ENCODE results near the gene CEACAM21.

Gene CEACAM21

GRCh38 chr19:41591951-41592562, 16.1 kb downstream of the CEACAM21 start:
- WGBS, result 62% methylated on average over 5 of the region's 5 CpGs
- Histone ChIP-seq H3K23ac (ENCODE audit: low read length in 2 of 2) (no peak overlapping the region), H3K9ac (ENCODE audit: low read length) (no peak overlapping the region), H2BK5ac (ENCODE audit: low read depth, low read length, poor library complexity, severe bottlenecking) (no peak overlapping the region), H3K4me1 (ENCODE audit: control insufficient read depth, insufficient read depth, low read depth, low read length) (no peaks in the 10 kb centered on the region), H3K79me1 (replicated peaks; ENCODE audit: low read length, poor library complexity, severe bottlenecking) (no peaks in the 10 kb centered on the region), H4K8ac (ENCODE audit: low read length) (no peak overlapping the region), H3K9me3 (ENCODE audit: control insufficient read depth, low read length) (no peaks in the 10 kb centered on the region), H2AK5ac (ENCODE audit: low read length, severe bottlenecking) (no peak overlapping the region), H4K91ac (ENCODE audit: low read length) (no peak overlapping the region), H3K4me2 (ENCODE audit: low read length, poor library complexity, severe bottlenecking) (no peak overlapping the region), H3K18ac (ENCODE audit: low read depth in 1 of 2, low read length in 2 of 2) (no peak overlapping the region), H2AFZ (ENCODE audit: low read depth, low read length) (no peak overlapping the region), H3K4ac (ENCODE audit: low read depth in 1 of 2, low read length in 2 of 2) (no peak overlapping the region), H3K4me3 (ENCODE audit: insufficient read depth in 1 of 2, low read depth in 1 of 2, low read length in 2 of 2) (no peak overlapping the region), H2BK15ac (ENCODE audit: low read depth, poor library complexity, severe bottlenecking) (no peak overlapping the region), H3K27ac (ENCODE audit: low read length, poor library complexity, severe bottlenecking) (no peak overlapping the region), H3K27me3 (ENCODE audit: control insufficient read depth in 1 of 2, insufficient read depth in 1 of 2, low read length in 2 of 2) (peaks cover 9 to 18% of the 10 kb centered on the region in 2 experiments), H3K36me3 (ENCODE audit: control insufficient read depth in 1 of 2, insufficient read depth in 2 of 2, low read depth in 1 of 2, low read length in 2 of 2) (no peaks in the 10 kb centered on the region), H2BK120ac (ENCODE audit: low read depth, low read length) (no peak overlapping the region), H3K14ac (ENCODE audit: low read length in 2 of 2) (no peak overlapping the region), H2BK12ac (ENCODE audit: low read length in 2 of 2) (no peak overlapping the region)
- no peak for DNase-seq

- Histone ChIP-seq H2BK12ac (ENCODE audit: low read length in 2 of 2) (no peak overlapping the region), H4K8ac (ENCODE audit: low read length) (no peak overlapping the region), H2BK15ac (ENCODE audit: low read depth, poor library complexity, severe bottlenecking) (no peak overlapping the region), H3K9ac (ENCODE audit: low read length) (no peak overlapping the region), H3K36me3 (ENCODE audit: control insufficient read depth in 1 of 2, insufficient read depth in 2 of 2, low read depth in 1 of 2, low read length in 2 of 2) (no peaks in the 10 kb centered on the region), H3K4me2 (ENCODE audit: low read length, poor library complexity, severe bottlenecking) (no peak overlapping the region), H3K14ac (ENCODE audit: low read length in 2 of 2) (no peak overlapping the region), H3K4me1 (ENCODE audit: control insufficient read depth, insufficient read depth, low read depth, low read length) (peaks cover 2% of the 10 kb centered on the region), H3K18ac (ENCODE audit: low read depth in 1 of 2, low read length in 2 of 2) (no peak overlapping the region), H2AFZ (ENCODE audit: low read depth, low read length) (no peak overlapping the region), H3K79me1 (replicated peaks; ENCODE audit: low read length, poor library complexity, severe bottlenecking) (no peaks in the 10 kb centered on the region), H2BK120ac (ENCODE audit: low read depth, low read length) (no peak overlapping the region), H2AK5ac (ENCODE audit: low read length, severe bottlenecking) (no peak overlapping the region), H3K27me3 (ENCODE audit: control insufficient read depth in 1 of 2, insufficient read depth in 1 of 2, low read length in 2 of 2) (peaks cover 9 to 31% of the 10 kb centered on the region in 2 experiments), H4K91ac (ENCODE audit: low read length) (no peak overlapping the region), H3K23ac (ENCODE audit: low read length in 2 of 2) (no peak overlapping the region), H3K4ac (ENCODE audit: low read depth in 1 of 2, low read length in 2 of 2) (no peak overlapping the region), H3K27ac (ENCODE audit: low read length, poor library complexity, severe bottlenecking) (no peak overlapping the region), H3K4me3 (ENCODE audit: insufficient read depth in 1 of 2, low read depth in 1 of 2, low read length in 2 of 2) (no peak overlapping the region), H3K9me3 (ENCODE audit: control insufficient read depth, low read length) (no peaks in the 10 kb centered on the region), H2BK5ac (ENCODE audit: low read depth, low read length, poor library complexity, severe bottlenecking) (no peak overlapping the region)
- peak; percentile 81 for DNase-seq
- WGBS, result 26% methylated on average over 4 of the region's 4 CpGs
Observed at GRCh38 chr19:41595258-41595889, 19.4 kb downstream of the CEACAM21 start.

- no peak overlapping the region for H3K9ac ChIP-seq (ENCODE audit: low read length)
- no peak overlapping the region for H4K91ac ChIP-seq (ENCODE audit: low read length)
- no peaks in the 10 kb centered on the region for H3K79me1 ChIP-seq (replicated peaks; ENCODE audit: low read length, poor library complexity, severe bottlenecking)
- DNase-seq, result no peak
- peaks cover 2% of the 10 kb centered on the region for H3K4me1 ChIP-seq (ENCODE audit: control insufficient read depth, insufficient read depth, low read depth, low read length)
- H4K8ac ChIP-seq (ENCODE audit: low read length), result no peak overlapping the region
- H2BK15ac ChIP-seq (ENCODE audit: low read depth, poor library complexity, severe bottlenecking), result no peak overlapping the region
- no peak overlapping the region for H3K23ac ChIP-seq (ENCODE audit: low read length in 2 of 2)
- H2AFZ ChIP-seq (ENCODE audit: low read depth, low read length), result no peak overlapping the region
- no peaks in the 10 kb centered on the region for H3K9me3 ChIP-seq (ENCODE audit: control insufficient read depth, low read length)
- no peak overlapping the region for H3K27ac ChIP-seq (ENCODE audit: low read length, poor library complexity, severe bottlenecking)
- H3K18ac ChIP-seq (ENCODE audit: low read depth in 1 of 2, low read length in 2 of 2), result no peak overlapping the region
- H3K14ac ChIP-seq (ENCODE audit: low read length in 2 of 2), result no peak overlapping the region
- H3K4me3 ChIP-seq (ENCODE audit: insufficient read depth in 1 of 2, low read depth in 1 of 2, low read length in 2 of 2), result no peak overlapping the region
- 46% methylated on average over 1 of the region's 3 CpGs for WGBS
- H2AK5ac ChIP-seq (ENCODE audit: low read length, severe bottlenecking), result no peak overlapping the region
- no peak overlapping the region for H2BK12ac ChIP-seq (ENCODE audit: low read length in 2 of 2)
- H2BK5ac ChIP-seq (ENCODE audit: low read depth, low read length, poor library complexity, severe bottlenecking), result no peak overlapping the region
- H3K27me3 ChIP-seq (ENCODE audit: control insufficient read depth in 1 of 2, insufficient read depth in 1 of 2, low read length in 2 of 2), result peaks cover 14 to 34% of the 10 kb centered on the region in 2 experiments
- H3K36me3 ChIP-seq (ENCODE audit: control insufficient read depth in 1 of 2, insufficient read depth in 2 of 2, low read depth in 1 of 2, low read length in 2 of 2), result no peaks in the 10 kb centered on the region
- no peak overlapping the region for H3K4me2 ChIP-seq (ENCODE audit: low read length, poor library complexity, severe bottlenecking)
- H2BK120ac ChIP-seq (ENCODE audit: low read depth, low read length), result no peak overlapping the region
- H3K4ac ChIP-seq (ENCODE audit: low read depth in 1 of 2, low read length in 2 of 2), result no peak overlapping the region
Observed at GRCh38 chr19:41595890-41596280, 19.9 kb downstream of the CEACAM21 start.

GRCh38 chr19:41597600-41598041, 21.7 kb downstream of the CEACAM21 start:
- Histone ChIP-seq H4K91ac (ENCODE audit: low read length) (no peak overlapping the region), H2BK12ac (ENCODE audit: low read length in 2 of 2) (no peak overlapping the region), H3K27ac (ENCODE audit: low read length, poor library complexity, severe bottlenecking) (no peak overlapping the region), H2BK5ac (ENCODE audit: low read depth, low read length, poor library complexity, severe bottlenecking) (no peak overlapping the region), H3K27me3 (ENCODE audit: control insufficient read depth in 1 of 2, insufficient read depth in 1 of 2, low read length in 2 of 2) (peaks cover 20 to 46% of the 10 kb centered on the region in 2 experiments), H3K14ac (ENCODE audit: low read length in 2 of 2) (no peak overlapping the region), H3K23ac (ENCODE audit: low read length in 2 of 2) (no peak overlapping the region), H2BK15ac (ENCODE audit: low read depth, poor library complexity, severe bottlenecking) (no peak overlapping the region), H3K4me3 (ENCODE audit: insufficient read depth in 1 of 2, low read depth in 1 of 2, low read length in 2 of 2) (no peak overlapping the region), H3K4me1 (ENCODE audit: control insufficient read depth, insufficient read depth, low read depth, low read length) (peaks cover 2% of the 10 kb centered on the region), H3K36me3 (ENCODE audit: control insufficient read depth in 1 of 2, insufficient read depth in 2 of 2, low read depth in 1 of 2, low read length in 2 of 2) (no peaks in the 10 kb centered on the region), H3K4me2 (ENCODE audit: low read length, poor library complexity, severe bottlenecking) (no peak overlapping the region), H4K8ac (ENCODE audit: low read length) (no peak overlapping the region), H2AFZ (ENCODE audit: low read depth, low read length) (no peak overlapping the region), H3K9me3 (ENCODE audit: control insufficient read depth, low read length) (no peaks in the 10 kb centered on the region), H3K9ac (ENCODE audit: low read length) (no peak overlapping the region), H2BK120ac (ENCODE audit: low read depth, low read length) (no peak overlapping the region), H3K79me1 (replicated peaks; ENCODE audit: low read length, poor library complexity, severe bottlenecking) (no peaks in the 10 kb centered on the region), H3K4ac (ENCODE audit: low read depth in 1 of 2, low read length in 2 of 2) (no peak overlapping the region), H2AK5ac (ENCODE audit: low read length, severe bottlenecking) (no peak overlapping the region), H3K18ac (ENCODE audit: low read depth in 1 of 2, low read length in 2 of 2) (no peak overlapping the region)
- WGBS, result 24% methylated on average over 10 of the region's 10 CpGs
- peak; percentile 66 for DNase-seq

All from mesenchymal stem cell (in vitro differentiated cells and primary cell).